Peyer's patch (tissue), 4 donors: ENCODE data around the gene POU2F3. TPM values are rescaled to one million over a fixed set of nuclear protein-coding genes. Genes with fewer than 3 reads are reported as not detected.

ENCODE experiments used
- DNase-seq, 3 donors: peaks; one replicate each; pipeline ENCODE4 v3.0.0-alpha.2; 2017 to 2019
- H3K27ac ChIP-seq, 4 donors: fragments of 200-600 bp; sonication (generic); one replicate each; pipeline ENCODE4 v1.5.1; 2016 to 2019
- H3K27me3 ChIP-seq, 2 donors: fragments of 200-600 bp; sonication (generic); one replicate each; pipeline ENCODE4 v1.5.1; 2019
- H3K36me3 ChIP-seq, 3 donors: fragments of 200-600 bp; sonication (generic); one replicate each; pipeline ENCODE4 v1.5.1; 2016 to 2019
- H3K4me1 ChIP-seq, 4 donors: fragments of 200-600 bp; sonication (generic); one replicate each; pipeline ENCODE4 v1.5.1; 2016 to 2019
- H3K4me3 ChIP-seq, 4 donors: fragments of 200-600 bp; sonication (generic); 1 replicate in 3 of 4; 2 replicates in 1 of 4; pipeline ENCODE4 v1.5.1; 2016 to 2019; ENCODE audit warnings: mild to moderate bottlenecking in 1 of 4
- H3K9me3 ChIP-seq, 4 donors: fragments of 200-600 bp; sonication (generic); one replicate each; pipeline ENCODE4 v1.5.1; 2016 to 2019; ENCODE audit warnings: mild to moderate bottlenecking in 1 of 4
- CTCF ChIP-seq, 6 experiments: fragments of 450-650 bp in 4 of 6; fragments of 200-600 bp in 2 of 6; sonication (generic) in 1 of 6; IDR thresholded peaks; one replicate each; pipeline ENCODE4 v1.5.1; 2017 to 2019; ENCODE audit warnings: antibody characterized with exemption in 6 of 6, mild to moderate bottlenecking in 3 of 6, moderate library complexity in 1 of 6
- POLR2A ChIP-seq, 2 donors: fragments of 450-650 bp; IDR thresholded peaks; one replicate each; pipeline ENCODE4 v1.5.1; 2017; ENCODE audit warnings: antibody characterized with exemption in 2 of 2, mild to moderate bottlenecking in 2 of 2, moderate library complexity in 2 of 2
- total RNA-seq, 4 donors: library from RNA; depleted of rRNA; stranded (reverse); fragments of >200 nt; gene quantifications; one replicate each; pipeline ENCODE4 v1.1.0, GENCODE V29; 2016

The POU2F3 gene
- total RNA-seq, 4 donors from 2014 or later = 2.2 to 3.3 (median 2.8) TPM; not detected in 1

- no peaks in the 10 kb centered on the region for H3K36me3 ChIP-seq
- no peak for DNase-seq
Observed at GRCh38 chr11:120338107-120338933, 98.4 kb downstream of the POU2F3 start.

GRCh38 chr11:120339394-120339890 is 99.5 kb downstream of the POU2F3 start:
- TF ChIP-seq POLR2A (IDR thresholded peaks at IDR 0.05) = no peak
- no peak for TF ChIP-seq CTCF (IDR thresholded peaks at IDR 0.05)
- Histone ChIP-seq H3K9me3 (no peaks in the 10 kb centered on the region), H3K4me3 (peak overlapping the region in 2 of 4 donors; percentile 7 to 96), H3K4me1 (peaks cover 0 to 51% (median 7%) of the 10 kb centered on the region in 4 donors), H3K27me3 (no peaks in the 10 kb centered on the region), H3K27ac (peak overlapping the region in 2 of 4 donors; percentile 36 to 97), H3K36me3 (no peaks in the 10 kb centered on the region)
- DNase-seq = peak in 1 of 3 donors; percentile 47

More at GRCh38 chr11:120338107-120338933, 98.4 kb downstream of the POU2F3 start:
- H3K4me3 ChIP-seq = peak overlapping the region in 3 of 4 donors; percentile 74 to 96 (median 94)
- peaks cover 0 to 40% (median 3%) of the 10 kb centered on the region in 4 donors for H3K4me1 ChIP-seq
- no peak for TF ChIP-seq POLR2A (IDR thresholded peaks at IDR 0.05)
- no peak for TF ChIP-seq CTCF (IDR thresholded peaks at IDR 0.05)
- H3K27me3 ChIP-seq = no peaks in the 10 kb centered on the region
- H3K9me3 ChIP-seq = no peaks in the 10 kb centered on the region
- H3K27ac ChIP-seq = peak overlapping the region; percentile 85 to 97 (median 92)

- no peaks in the 10 kb centered on the region for H3K36me3 ChIP-seq
- peaks cover 0 to 56% (median 9%) of the 10 kb centered on the region in 4 donors for H3K4me1 ChIP-seq
- TF ChIP-seq POLR2A (IDR thresholded peaks at IDR 0.05) = no peak
- no peak for TF ChIP-seq CTCF (IDR thresholded peaks at IDR 0.05)
- H3K27me3 ChIP-seq = no peaks in the 10 kb centered on the region
- H3K4me3 ChIP-seq = no peak overlapping the region
- no peak for DNase-seq
- H3K9me3 ChIP-seq = no peaks in the 10 kb centered on the region
- no peak overlapping the region for H3K27ac ChIP-seq
Observed at GRCh38 chr11:120340529-120340928, 100.6 kb downstream of the POU2F3 start.

GRCh38 chr11:120342226-120342625 is 102.3 kb downstream of the POU2F3 start:
- Histone ChIP-seq H3K4me3 (no peak overlapping the region), H3K27ac (no peak overlapping the region), H3K27me3 (no peaks in the 10 kb centered on the region), H3K36me3 (no peaks in the 10 kb centered on the region), H3K4me1 (peaks cover 0 to 63% (median 9%) of the 10 kb centered on the region in 4 donors), H3K9me3 (no peaks in the 10 kb centered on the region)
- TF ChIP-seq CTCF (IDR thresholded peaks at IDR 0.05) = no peak
- TF ChIP-seq POLR2A (IDR thresholded peaks at IDR 0.05) = no peak
- no peak for DNase-seq

GRCh38 chr11:120342678-120343077 is 102.7 kb downstream of the POU2F3 start:
- no peak for DNase-seq
- Histone ChIP-seq H3K9me3 (no peaks in the 10 kb centered on the region), H3K4me3 (no peak overlapping the region), H3K4me1 (peaks cover 0 to 68% (median 9%) of the 10 kb centered on the region in 4 donors), H3K36me3 (no peaks in the 10 kb centered on the region), H3K27me3 (no peaks in the 10 kb centered on the region), H3K27ac (no peak overlapping the region)
- TF ChIP-seq CTCF (IDR thresholded peaks at IDR 0.05) (no peak), POLR2A (IDR thresholded peaks at IDR 0.05) (no peak)
